GM10248 (cell line): ENCODE data around the gene CDC34.

Experiments used
- CTCF ChIA-PET: fragments of 300-600 bp; sonication (Branson Sonifier 250); formaldehyde crosslinking; extraction: SDS; loops from one replicate; lab custom pipeline; 2021; ENCODE audit warnings: antibody characterized with exemption; lab: Yijun Ruan, JAX
- POLR2A ChIA-PET: fragments of 350-650 bp; sonication (Branson Sonifier 250); formaldehyde crosslinking; extraction: SDS; loops from one replicate; lab custom pipeline; 2020; ENCODE audit warnings: antibody characterized with exemption; lab: Yijun Ruan, JAX
- DNase-seq: peaks from one replicate; pipeline ENCODE4 v3.0.0; 2012; ENCODE audit errors: extremely low spot score
- CTCF ChIP-seq: IDR thresholded peaks from 2 replicates; pipeline ENCODE4 v1.5.1; 2012; ENCODE audit warnings: mild to moderate bottlenecking, low read depth; ENCODE audit errors: extremely low read depth, missing control alignments, control extremely low read depth

The CDC34 gene

GRCh38 chr19:531753-532560 lies at the start of gene CDC34:
CDC34 (plus strand) TSS chr19:531760; CDS start chr19:531932, 172 bp downstream.
- DNase-seq, result peak; percentile 50
- CTCF ChIA-PET, result interaction anchor here (0.8 to 6.4 kb wide), 7 partner anchors 10 to 40 kb away, joined by 3 to 79 read pairs (median 5); no protein-coding TSS in a partner anchor
- POLR2A ChIA-PET, result interaction anchor here (0.7 to 1.6 kb wide), 4 partner anchors 10 to 43 kb away, joined by 3 to 11 read pairs (median 4); no protein-coding TSS in a partner anchor
- TF ChIP-seq CTCF, result no peak

GRCh38 chr19:482186-483041 lies 49.1 kb upstream of the CDC34 start:
- POLR2A ChIA-PET, result no interaction called here
- DNase-seq, result no peak
- CTCF ChIA-PET, result interaction anchor here (1.2 kb wide), 1 partner anchor 24 kb away, joined by 3 read pairs; no protein-coding TSS in a partner anchor
- no peak for TF ChIP-seq CTCF

- no peak for TF ChIP-seq CTCF
- DNase-seq, result no peak
- POLR2A ChIA-PET, result no interaction called here
- CTCF ChIA-PET, result interaction anchor here (1.2 kb wide), 1 partner anchor 23 kb away, joined by 3 read pairs; no protein-coding TSS in a partner anchor
Observed at GRCh38 chr19:483332-484072, 48.1 kb upstream of the CDC34 start.

- no peak for TF ChIP-seq CTCF
- no peak for DNase-seq
- ChIA-PET POLR2A (no interaction called here), CTCF (no interaction called here)
Observed at GRCh38 chr19:484494-484893, 47.1 kb upstream of the CDC34 start.

GRCh38 chr19:485077-485476 lies 46.5 kb upstream of the CDC34 start:
- ChIA-PET POLR2A (no interaction called here), CTCF (interaction anchor here (1.4 kb wide), 1 partner anchor 21 kb away, joined by 5 read pairs; no protein-coding TSS in a partner anchor)
- no peak for DNase-seq
- no peak for TF ChIP-seq CTCF
